ENCODE data around the gene NSMCE1. TPM values are rescaled to one million over a fixed set of nuclear protein-coding genes. Genes with fewer than 3 reads are reported as not detected.

The NSMCE1 gene
- total RNA-seq, 1 donor from 2014 or later = 61.0 TPM

DNA sequence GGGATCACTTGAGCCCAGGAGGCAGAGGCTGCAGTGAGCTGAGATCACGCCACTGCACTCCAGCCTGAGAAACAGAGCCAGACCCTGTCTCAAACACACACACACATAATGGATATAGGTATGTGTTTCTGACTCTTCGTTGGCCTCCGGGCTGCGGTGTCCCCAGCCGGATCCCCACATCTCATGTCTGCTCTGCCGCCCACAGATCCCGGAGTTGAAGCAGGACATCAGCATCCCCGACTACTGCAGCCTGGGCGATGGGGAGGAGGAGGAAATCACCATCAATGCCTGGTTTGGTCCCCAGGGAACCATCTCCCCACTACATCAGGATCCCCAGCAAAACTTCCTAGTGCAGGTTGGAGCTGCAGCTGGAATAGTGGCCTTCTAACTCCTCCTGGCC, 49.8 kb downstream of the NSMCE1 start:
- ChIA-PET POLR2A (no interaction called here), CTCF (no interaction called here)
- H3K4me3 Mint-ChIP-seq = no peak overlapping the region
- no peaks in the 10 kb centered on the region for H3K9me3 Mint-ChIP-seq
- no peak overlapping the region for H3K27ac Mint-ChIP-seq
- ATAC-seq (ENCODE audit: low read depth) (no peak), DNase-seq (no peak)
- H3K4me1 Mint-ChIP-seq = peaks cover 3% of the 10 kb centered on the region
- H3K36me3 Mint-ChIP-seq (ENCODE audit: low read depth) = peaks cover 35% of the 10 kb centered on the region
- no peak for TF ChIP-seq CTCF (IDR thresholded peaks at IDR 0.05)
- intact Hi-C loops (cut with micrococcal nuclease) = no loop called here
- H3K27me3 Mint-ChIP-seq = no peaks in the 10 kb centered on the region

GRCh38 chr16:27217256-27217655, 51.3 kb downstream of the NSMCE1 start:
- no peak overlapping the region for H3K4me3 Mint-ChIP-seq
- ATAC-seq (ENCODE audit: low read depth) (no peak), DNase-seq (no peak)
- POLR2A ChIA-PET = no interaction called here
- H3K4me1 Mint-ChIP-seq = peaks cover 3% of the 10 kb centered on the region
- H3K27ac Mint-ChIP-seq = no peak overlapping the region
- no peak for TF ChIP-seq CTCF (IDR thresholded peaks at IDR 0.05)
- intact Hi-C loops (cut with micrococcal nuclease) = no loop called here
- H3K9me3 Mint-ChIP-seq = no peaks in the 10 kb centered on the region
- no peaks in the 10 kb centered on the region for H3K27me3 Mint-ChIP-seq
- H3K36me3 Mint-ChIP-seq (ENCODE audit: low read depth) = peaks cover 35% of the 10 kb centered on the region
- CTCF ChIA-PET = interaction anchor here (1.3 kb wide), 1 partner anchor 38 kb away, joined by 4 read pairs; no protein-coding TSS in a partner anchor

DNA sequence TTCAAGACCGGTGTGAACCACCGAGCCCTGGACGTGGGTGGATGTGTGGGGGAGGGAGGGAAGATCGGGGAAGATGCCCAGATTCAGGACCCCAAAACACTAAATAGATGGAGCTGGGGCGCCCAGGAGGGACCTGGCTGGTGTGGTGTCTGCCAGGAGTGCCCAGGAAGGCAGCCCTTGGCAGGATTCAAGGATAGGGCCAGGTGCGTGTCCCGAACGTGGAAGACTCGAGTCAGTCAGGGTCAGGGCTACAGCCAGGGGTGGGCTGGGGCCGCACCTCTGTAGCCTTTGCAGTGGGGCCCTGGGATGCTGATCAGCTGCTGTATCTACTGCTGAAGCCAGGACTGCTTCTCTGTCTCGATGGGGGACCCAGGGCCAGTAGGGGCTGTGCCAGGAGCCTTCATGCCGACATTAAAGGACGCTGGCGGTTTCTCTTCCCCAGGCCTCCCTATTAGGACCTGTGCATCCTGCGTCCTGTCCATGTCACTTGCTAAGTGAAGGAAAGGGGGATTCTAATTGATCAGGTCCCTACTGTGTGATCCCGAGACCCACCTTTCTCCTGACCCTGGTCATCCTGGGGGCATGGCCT, 52.2 kb downstream of the NSMCE1 start:
- peaks cover 35% of the 10 kb centered on the region for H3K36me3 Mint-ChIP-seq (ENCODE audit: low read depth)
- H3K4me1 Mint-ChIP-seq = no peaks in the 10 kb centered on the region
- ATAC-seq (ENCODE audit: low read depth) (no peak), DNase-seq (no peak)
- ChIA-PET POLR2A (no interaction called here), CTCF (interaction anchor here (1.3 kb wide), 1 partner anchor 37 kb away, joined by 4 read pairs; no protein-coding TSS in a partner anchor)
- no peaks in the 10 kb centered on the region for H3K9me3 Mint-ChIP-seq
- intact Hi-C loops (cut with micrococcal nuclease) = no loop called here
- no peaks in the 10 kb centered on the region for H3K27me3 Mint-ChIP-seq
- H3K4me3 Mint-ChIP-seq = no peak overlapping the region
- no peak overlapping the region for H3K27ac Mint-ChIP-seq
- TF ChIP-seq CTCF (IDR thresholded peaks at IDR 0.05) = no peak

DNA sequence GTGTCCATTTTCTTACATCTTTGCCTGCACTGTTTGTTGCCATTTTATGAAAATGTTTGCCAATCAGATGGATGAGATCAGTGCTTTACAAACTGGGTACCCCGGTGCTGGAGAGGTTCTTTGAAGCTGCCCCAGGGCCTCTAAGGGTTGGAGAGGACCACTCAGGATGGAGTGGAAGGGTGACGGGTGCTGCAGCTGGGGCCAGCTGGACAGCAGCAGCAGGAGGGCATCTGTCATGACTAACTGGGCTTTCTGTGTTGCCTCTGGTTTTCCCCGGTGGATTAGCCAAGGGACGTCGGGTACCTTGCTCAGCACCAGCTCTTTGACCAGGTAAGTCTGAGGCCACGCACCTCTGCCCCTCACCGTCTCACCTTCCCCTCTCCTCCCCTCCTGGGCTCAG, 52.9 kb downstream of the NSMCE1 start:
- Mint-ChIP-seq H3K4me1 (no peaks in the 10 kb centered on the region), H3K4me3 (no peak overlapping the region), H3K9me3 (no peaks in the 10 kb centered on the region), H3K27me3 (no peaks in the 10 kb centered on the region), H3K36me3 (ENCODE audit: low read depth) (peaks cover 39% of the 10 kb centered on the region), H3K27ac (no peak overlapping the region)
- no peak for ATAC-seq (ENCODE audit: low read depth)
- CTCF ChIA-PET = no interaction called here
- POLR2A ChIA-PET = no interaction called here
- no peak for TF ChIP-seq CTCF (IDR thresholded peaks at IDR 0.05)
- intact Hi-C loops (cut with micrococcal nuclease) = no loop called here
- no peak for DNase-seq

GRCh38 chr16:27214084-27214961, 54.2 kb downstream of the NSMCE1 start:
- no peak for TF ChIP-seq CTCF (IDR thresholded peaks at IDR 0.05)
- no peaks in the 10 kb centered on the region for H3K4me1 Mint-ChIP-seq
- H3K36me3 Mint-ChIP-seq (ENCODE audit: low read depth) = peaks cover 47% of the 10 kb centered on the region
- intact Hi-C loops (cut with micrococcal nuclease) = no loop called here
- CTCF ChIA-PET = no interaction called here
- no peak overlapping the region for H3K27ac Mint-ChIP-seq
- ATAC-seq (ENCODE audit: low read depth) (no peak), DNase-seq (no peak)
- H3K9me3 Mint-ChIP-seq = no peaks in the 10 kb centered on the region
- POLR2A ChIA-PET = no interaction called here
- no peaks in the 10 kb centered on the region for H3K27me3 Mint-ChIP-seq
- no peak overlapping the region for H3K4me3 Mint-ChIP-seq
